ENCODE results near the gene PCYT1B.

Gene PCYT1B

GRCh38 chrX:24603191-24603590 lies 44.0 kb downstream of the PCYT1B start:
- DNase-seq (ENCODE audit: low read depth): no peak
- no peak overlapping the region for H3K4me3 ChIP-seq (ENCODE audit: low read length)
- TF ChIP-seq CTCF (conservative IDR thresholded peaks at IDR 0.05; ENCODE audit: low read depth, low read length): no peak

- no peak overlapping the region for H3K4me3 ChIP-seq (ENCODE audit: low read length)
- DNase-seq (ENCODE audit: low read depth): no peak
- no peak for TF ChIP-seq CTCF (conservative IDR thresholded peaks at IDR 0.05; ENCODE audit: low read depth, low read length)
Measured at GRCh38 chrX:24601858-24602257, 45.3 kb downstream of the PCYT1B start.

- H3K4me3 ChIP-seq (ENCODE audit: low read length): no peak overlapping the region
- TF ChIP-seq CTCF (conservative IDR thresholded peaks at IDR 0.05; ENCODE audit: low read depth, low read length): no peak
- DNase-seq (ENCODE audit: low read depth): no peak
Measured at GRCh38 chrX:24594501-24594900, 52.6 kb downstream of the PCYT1B start.

- no peak overlapping the region for H3K4me3 ChIP-seq (ENCODE audit: low read length)
- no peak for DNase-seq (ENCODE audit: low read depth)
- no peak for TF ChIP-seq CTCF (conservative IDR thresholded peaks at IDR 0.05; ENCODE audit: low read depth, low read length)
Measured at GRCh38 chrX:24590111-24590510, 57.0 kb downstream of the PCYT1B start.

GRCh38 chrX:24577091-24577490 lies 70.1 kb downstream of the PCYT1B start:
- H3K4me3 ChIP-seq (ENCODE audit: low read length): no peak overlapping the region
- TF ChIP-seq CTCF (conservative IDR thresholded peaks at IDR 0.05; ENCODE audit: low read depth, low read length): no peak
- peak; percentile 3 for DNase-seq (ENCODE audit: low read depth)

- no peak for DNase-seq (ENCODE audit: low read depth)
- no peak for TF ChIP-seq CTCF (conservative IDR thresholded peaks at IDR 0.05; ENCODE audit: low read depth, low read length)
- H3K4me3 ChIP-seq (ENCODE audit: low read length): no peak overlapping the region
Measured at GRCh38 chrX:24575496-24575895, 71.7 kb downstream of the PCYT1B start.

GRCh38 chrX:24574743-24575142 lies 72.4 kb downstream of the PCYT1B start:
- no peak overlapping the region for H3K4me3 ChIP-seq (ENCODE audit: low read length)
- no peak for DNase-seq (ENCODE audit: low read depth)
- TF ChIP-seq CTCF (conservative IDR thresholded peaks at IDR 0.05; ENCODE audit: low read depth, low read length): no peak

Data from retinal pigment epithelial cell (primary cell).